ENCODE measurements around the gene RPS6KA5.

The RPS6KA5 gene

DNA sequence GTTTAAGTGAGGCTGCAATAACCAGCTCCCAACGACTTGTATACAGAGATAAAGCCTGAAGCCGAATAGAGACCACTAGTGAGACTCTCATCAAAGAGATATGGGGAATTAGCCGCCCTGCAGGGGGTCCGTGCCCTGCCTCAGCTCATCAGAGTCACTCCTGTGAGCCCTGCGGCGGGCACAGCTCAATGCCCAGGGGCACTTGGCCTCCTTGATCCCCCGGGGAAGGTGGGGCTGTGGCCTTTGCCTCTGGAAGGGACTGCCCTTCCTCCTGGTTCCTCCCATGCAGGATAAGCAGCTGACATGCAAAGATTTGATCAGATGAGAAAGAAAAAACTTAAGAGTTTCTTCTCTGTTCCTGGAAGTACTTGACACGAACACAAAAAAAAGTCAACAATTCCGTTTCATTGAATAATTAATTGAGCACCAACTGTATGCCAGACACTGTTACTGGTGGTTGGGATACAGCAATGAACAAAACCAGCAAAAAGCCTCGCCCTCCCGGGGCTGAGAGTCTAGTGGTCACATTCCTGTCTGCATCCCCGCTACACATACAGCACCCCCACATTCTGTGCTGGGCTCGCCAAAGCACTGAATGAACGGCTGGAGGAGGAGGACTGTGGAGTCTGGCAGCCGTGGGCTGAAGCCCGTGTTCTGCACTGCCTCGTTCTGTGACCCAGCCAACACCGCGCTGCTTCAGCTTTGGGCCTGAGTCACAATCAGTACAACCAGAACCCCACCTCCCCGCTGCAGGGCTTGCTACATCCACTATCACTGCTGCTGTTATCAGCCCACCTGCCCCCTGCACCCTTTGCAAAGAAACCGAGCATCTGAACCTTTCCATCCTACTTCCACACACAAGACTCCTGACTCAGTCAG lies 254.5 kb downstream of the RPS6KA5 start:
- Mint-ChIP-seq H3K27ac (no peak overlapping the region), H3K36me3 (ENCODE audit: low read depth) (peaks cover 4% of the 10 kb centered on the region), H3K27me3 (ENCODE audit: low read depth) (no peaks in the 10 kb centered on the region), H3K4me3 (no peak overlapping the region), H3K9me3 (peaks cover 4% of the 10 kb centered on the region), H3K4me1 (ENCODE audit: low read depth) (peaks cover 10% of the 10 kb centered on the region)
- DNase-seq (ENCODE audit: low spot score) = no peak

GRCh38 chr14:90805084-90805391 lies 255.4 kb downstream of the RPS6KA5 start:
- H3K9me3 Mint-ChIP-seq = peaks cover 4% of the 10 kb centered on the region
- H3K4me1 Mint-ChIP-seq (ENCODE audit: low read depth) = peaks cover 10% of the 10 kb centered on the region
- no peak overlapping the region for H3K4me3 Mint-ChIP-seq
- no peak overlapping the region for H3K27ac Mint-ChIP-seq
- DNase-seq (ENCODE audit: low spot score) = no peak
- H3K36me3 Mint-ChIP-seq (ENCODE audit: low read depth) = peaks cover 4% of the 10 kb centered on the region
- no peaks in the 10 kb centered on the region for H3K27me3 Mint-ChIP-seq (ENCODE audit: low read depth)

DNA sequence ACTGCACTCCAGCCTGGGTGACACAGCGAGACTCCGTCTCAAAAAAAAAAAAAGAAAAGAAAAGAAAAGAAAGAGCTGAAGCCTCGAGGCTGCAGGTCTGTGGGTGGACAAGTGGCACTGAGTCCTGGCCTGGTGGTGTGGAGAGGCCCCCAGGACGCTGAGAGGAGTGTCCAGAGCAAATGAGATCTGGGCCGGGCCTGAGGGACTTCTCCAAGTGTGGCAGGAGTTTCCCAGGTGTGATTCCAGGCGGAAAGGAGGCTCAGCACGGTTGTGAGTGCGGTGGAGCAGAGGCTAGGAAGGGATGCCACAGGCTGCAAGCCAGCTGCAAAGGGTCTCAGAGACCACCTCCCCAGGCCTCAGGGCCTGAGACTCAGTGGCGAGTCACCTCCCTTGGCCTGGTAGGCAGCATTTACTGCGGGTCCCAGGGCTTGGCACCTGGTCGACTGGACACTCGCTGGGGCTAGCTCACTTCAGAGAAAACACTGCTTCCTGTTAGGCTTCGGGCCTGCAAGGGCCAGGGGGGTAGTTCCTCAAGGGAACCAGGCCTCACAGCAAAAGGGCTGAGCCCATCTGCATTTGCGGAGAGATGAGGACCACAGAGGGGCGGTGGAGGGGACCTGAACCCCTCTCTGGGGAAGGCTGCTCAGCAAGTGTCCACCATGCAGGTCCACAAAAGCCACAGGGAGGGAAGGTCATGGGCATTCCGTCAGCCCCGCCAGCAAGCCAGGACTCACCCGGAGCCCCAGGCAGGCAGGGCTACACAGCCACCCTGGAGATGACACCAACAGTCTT lies 256.0 kb downstream of the RPS6KA5 start:
- no peaks in the 10 kb centered on the region for H3K27me3 Mint-ChIP-seq (ENCODE audit: low read depth)
- peaks cover 4% of the 10 kb centered on the region for H3K36me3 Mint-ChIP-seq (ENCODE audit: low read depth)
- H3K4me1 Mint-ChIP-seq (ENCODE audit: low read depth) = peaks cover 10% of the 10 kb centered on the region
- no peak overlapping the region for H3K4me3 Mint-ChIP-seq
- H3K9me3 Mint-ChIP-seq = peaks cover 4% of the 10 kb centered on the region
- DNase-seq (ENCODE audit: low spot score) = no peak
- no peak overlapping the region for H3K27ac Mint-ChIP-seq

DNA sequence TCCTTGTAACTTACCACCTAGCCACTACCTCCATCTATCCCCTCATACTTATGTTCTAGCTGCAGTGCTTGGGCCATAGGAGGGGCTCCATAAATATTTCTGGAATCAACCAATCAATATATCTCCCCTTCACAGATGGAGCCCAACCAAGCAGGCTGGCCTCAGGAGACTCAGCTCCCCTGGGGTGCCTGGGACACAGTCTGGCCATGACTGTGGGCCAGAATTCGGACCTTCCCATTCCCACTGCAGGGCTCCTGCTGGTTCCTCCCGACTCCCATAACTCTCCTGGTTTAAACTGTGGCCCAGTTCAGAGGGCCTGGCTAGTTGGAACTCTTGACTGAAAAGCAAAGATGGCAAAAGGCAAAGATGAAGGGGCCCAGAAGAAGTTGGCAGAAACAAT lies 257.2 kb downstream of the RPS6KA5 start:
- Mint-ChIP-seq H3K36me3 (ENCODE audit: low read depth) (peaks cover 4% of the 10 kb centered on the region), H3K27me3 (ENCODE audit: low read depth) (no peaks in the 10 kb centered on the region), H3K4me1 (ENCODE audit: low read depth) (peaks cover 10% of the 10 kb centered on the region), H3K9me3 (peaks cover 4% of the 10 kb centered on the region), H3K27ac (peak overlapping the region; percentile 31), H3K4me3 (no peak overlapping the region)
- DNase-seq (ENCODE audit: low spot score) = no peak

- DNase-seq (ENCODE audit: low spot score) = no peak
- H3K9me3 Mint-ChIP-seq = peaks cover 4% of the 10 kb centered on the region
- H3K4me1 Mint-ChIP-seq (ENCODE audit: low read depth) = peaks cover 10% of the 10 kb centered on the region
- no peak overlapping the region for H3K4me3 Mint-ChIP-seq
- no peak overlapping the region for H3K27ac Mint-ChIP-seq
- peaks cover 4% of the 10 kb centered on the region for H3K36me3 Mint-ChIP-seq (ENCODE audit: low read depth)
- H3K27me3 Mint-ChIP-seq (ENCODE audit: low read depth) = no peaks in the 10 kb centered on the region
These were observed 261.0 kb downstream of the RPS6KA5 start for GRCh38 chr14:90799420-90799819.

DNA sequence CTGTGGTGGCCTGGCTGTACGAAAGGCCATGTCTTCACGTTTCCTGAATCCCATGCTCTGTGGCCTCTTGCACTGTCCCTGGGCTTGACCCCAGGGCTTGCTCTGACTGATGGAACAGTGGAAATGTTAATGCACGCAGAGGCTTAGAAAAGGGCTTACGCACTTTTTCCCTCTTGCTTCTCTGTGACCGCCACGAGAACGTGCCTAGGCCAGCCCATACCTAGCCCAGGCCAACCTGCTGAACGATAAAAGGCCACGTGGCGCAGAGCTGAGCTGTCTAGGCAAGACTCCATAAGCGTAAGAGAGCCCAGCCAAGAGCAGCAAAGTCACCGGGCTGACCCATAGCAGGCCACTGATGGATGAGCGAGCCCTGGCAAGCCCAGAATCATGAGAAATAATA lies 262.5 kb downstream of the RPS6KA5 start:
- H3K9me3 Mint-ChIP-seq = peaks cover 4% of the 10 kb centered on the region
- no peak for DNase-seq (ENCODE audit: low spot score)
- peaks cover 5% of the 10 kb centered on the region for H3K4me1 Mint-ChIP-seq (ENCODE audit: low read depth)
- peaks cover 4% of the 10 kb centered on the region for H3K36me3 Mint-ChIP-seq (ENCODE audit: low read depth)
- H3K27ac Mint-ChIP-seq = no peak overlapping the region
- no peak overlapping the region for H3K4me3 Mint-ChIP-seq
- H3K27me3 Mint-ChIP-seq (ENCODE audit: low read depth) = no peaks in the 10 kb centered on the region

Data from T-helper 2 cell treated with Interferon-gamma antibody and Interleukin-4, amounts not matched to agents 5 μg/mL and 100 μg/mL, for 36 hours (primary cell).